Chondrocyte (in vitro differentiated cells): ENCODE measurements around the gene MXRA8. TPM values are rescaled to one million over a fixed set of nuclear protein-coding genes. Genes with fewer than 3 reads are reported as not detected.

Source experiments
- DNase-seq: peaks from one replicate; pipeline ENCODE4 v3.0.0; 2021; ENCODE audit warnings: mixed read lengths, low spot score
- H3K27ac Mint-ChIP-seq: one replicate; pipeline ENCODE4 v1.8.0; 2021; ENCODE audit warnings: mild to moderate bottlenecking, moderate library complexity, mixed read lengths; ENCODE audit not compliant: unreplicated experiment
- H3K27me3 Mint-ChIP-seq: 2 replicates; pipeline ENCODE4 v1.8.0; 2021; ENCODE audit warnings: low read depth, mixed read lengths
- H3K36me3 Mint-ChIP-seq: 2 replicates; pipeline ENCODE4 v1.8.0; 2021; ENCODE audit warnings: low read depth, mixed read lengths
- H3K4me1 Mint-ChIP-seq: 2 replicates; pipeline ENCODE4 v1.8.0; 2021; ENCODE audit warnings: low read depth, mild to moderate bottlenecking, mixed read lengths
- H3K4me3 Mint-ChIP-seq: one replicate; pipeline ENCODE4 v1.8.0; 2021; ENCODE audit warnings: mild to moderate bottlenecking, moderate library complexity, mixed read lengths; ENCODE audit not compliant: unreplicated experiment
- H3K9me3 Mint-ChIP-seq: 2 replicates; pipeline ENCODE4 v1.8.0; 2021; ENCODE audit warnings: low read depth, mixed read lengths
- total RNA-seq: library from RNA; stranded (reverse); gene quantifications from 3 replicates; pipeline ENCODE4 v1.2.1, GENCODE V29; 2021
- TF ChIP-seq, protein P1 (sequence below): fragments of 200-600 bp; sonication (generic); IDR thresholded peaks from 2 replicates; pipeline ENCODE4 v1.5.0; 2021; ENCODE audit warnings: antibody characterized with exemption, mild to moderate bottlenecking, moderate library complexity

Gene MXRA8
- total RNA-seq, 1 donor from 2014 or later = 158 TPM

DNA sequence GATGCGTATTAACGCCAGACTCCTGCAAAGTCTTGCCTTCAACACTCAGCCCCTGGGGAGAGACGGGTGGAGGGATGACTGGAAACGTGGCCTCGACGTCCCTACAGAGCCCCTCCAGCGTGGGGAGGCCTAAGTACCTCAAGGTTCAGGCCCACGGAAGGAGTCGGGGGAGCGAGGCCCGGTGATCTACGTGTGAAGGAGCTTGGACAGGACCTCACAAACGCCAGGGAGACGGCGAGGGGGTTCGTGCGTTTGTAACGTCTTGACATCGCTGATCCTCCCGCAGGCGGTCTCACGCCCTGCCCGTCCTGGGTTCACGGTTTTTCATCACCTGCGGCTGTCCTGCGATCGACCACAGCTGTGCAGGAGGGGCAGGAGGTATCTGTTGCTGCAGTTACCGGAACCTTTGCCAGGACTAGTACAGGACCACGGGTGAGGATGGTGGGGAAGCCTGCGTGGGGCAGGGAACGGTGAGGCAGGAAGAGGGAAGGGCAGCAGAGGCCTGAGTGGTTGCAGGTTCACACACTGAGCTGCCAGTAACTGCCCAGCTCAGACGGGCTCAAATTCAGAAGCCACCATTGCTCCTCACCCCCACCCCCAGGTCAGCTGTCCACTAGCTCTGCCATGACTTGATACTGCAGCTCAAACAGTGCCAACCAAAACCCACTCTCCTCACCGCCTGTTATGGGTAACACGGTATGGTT is 41.7 kb upstream of the MXRA8 start:
- DNase-seq = peak; percentile 87

DNA sequence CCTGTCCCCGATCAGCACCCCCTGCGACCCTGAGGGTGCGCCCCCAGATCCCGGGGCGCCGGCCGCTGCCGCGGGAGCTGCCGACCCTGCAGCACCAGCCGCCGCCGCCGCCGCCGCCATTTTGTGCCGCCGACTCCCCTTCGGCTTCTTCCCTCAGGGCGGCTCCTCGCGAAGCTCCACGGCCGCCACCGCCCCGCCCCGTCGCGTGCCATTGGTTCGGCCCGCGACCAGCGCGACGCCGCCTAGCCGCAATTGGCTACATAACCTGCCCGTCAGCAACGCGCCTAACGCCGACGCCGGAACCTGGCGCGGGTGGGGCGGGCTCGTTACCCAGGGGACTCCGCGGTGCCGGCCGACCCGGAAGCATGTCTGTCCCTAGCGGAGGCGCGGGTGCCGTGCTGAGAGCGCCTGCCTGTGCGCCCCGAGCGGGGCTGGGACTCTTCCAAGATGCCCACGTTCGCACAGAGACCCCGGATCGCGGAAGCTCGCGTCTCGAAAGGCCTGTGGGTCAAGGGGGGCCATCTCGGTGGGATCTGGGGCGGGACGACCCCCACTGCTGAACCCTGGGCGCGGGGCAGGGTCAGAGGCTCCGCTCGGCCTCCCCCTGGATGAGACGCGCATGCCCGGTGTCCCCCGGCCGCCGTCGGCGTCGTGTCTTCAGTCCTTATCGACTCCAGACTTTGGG is 41.0 kb upstream of the MXRA8 start, which contains the start of gene CCNL2:
Gene CCNL2, minus strand, starts transcription at position 149 of the 685 bp plus-strand sequence. Its CDS starts 29 bp downstream, at position 120.
- TF ChIP-seq, protein P1, sequence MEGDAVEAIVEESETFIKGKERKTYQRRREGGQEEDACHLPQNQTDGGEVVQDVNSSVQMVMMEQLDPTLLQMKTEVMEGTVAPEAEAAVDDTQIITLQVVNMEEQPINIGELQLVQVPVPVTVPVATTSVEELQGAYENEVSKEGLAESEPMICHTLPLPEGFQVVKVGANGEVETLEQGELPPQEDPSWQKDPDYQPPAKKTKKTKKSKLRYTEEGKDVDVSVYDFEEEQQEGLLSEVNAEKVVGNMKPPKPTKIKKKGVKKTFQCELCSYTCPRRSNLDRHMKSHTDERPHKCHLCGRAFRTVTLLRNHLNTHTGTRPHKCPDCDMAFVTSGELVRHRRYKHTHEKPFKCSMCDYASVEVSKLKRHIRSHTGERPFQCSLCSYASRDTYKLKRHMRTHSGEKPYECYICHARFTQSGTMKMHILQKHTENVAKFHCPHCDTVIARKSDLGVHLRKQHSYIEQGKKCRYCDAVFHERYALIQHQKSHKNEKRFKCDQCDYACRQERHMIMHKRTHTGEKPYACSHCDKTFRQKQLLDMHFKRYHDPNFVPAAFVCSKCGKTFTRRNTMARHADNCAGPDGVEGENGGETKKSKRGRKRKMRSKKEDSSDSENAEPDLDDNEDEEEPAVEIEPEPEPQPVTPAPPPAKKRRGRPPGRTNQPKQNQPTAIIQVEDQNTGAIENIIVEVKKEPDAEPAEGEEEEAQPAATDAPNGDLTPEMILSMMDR = peak; percentile 75
- Mint-ChIP-seq H3K36me3 (peaks cover 28% of the 10 kb centered on the region), H3K27ac (peak within 1 kb of the TSS; percentile 90), H3K4me3 (peak within 1 kb of the TSS; percentile 88), H3K9me3 (no peaks in the 10 kb centered on the region), H3K27me3 (no peaks in the 10 kb centered on the region), H3K4me1 (peaks cover 45% of the 10 kb centered on the region)
- DNase-seq = peak; percentile 100

More for the DNA sequence above, 41.7 kb upstream of the MXRA8 start:
- no peaks in the 10 kb centered on the region for H3K9me3 Mint-ChIP-seq
- H3K27me3 Mint-ChIP-seq = no peaks in the 10 kb centered on the region
- peak overlapping the region; percentile 90 for H3K27ac Mint-ChIP-seq
- peaks cover 27% of the 10 kb centered on the region for H3K36me3 Mint-ChIP-seq
- peak overlapping the region; percentile 88 for H3K4me3 Mint-ChIP-seq
- peaks cover 45% of the 10 kb centered on the region for H3K4me1 Mint-ChIP-seq
- TF ChIP-seq, protein P1 = no peak

DNA sequence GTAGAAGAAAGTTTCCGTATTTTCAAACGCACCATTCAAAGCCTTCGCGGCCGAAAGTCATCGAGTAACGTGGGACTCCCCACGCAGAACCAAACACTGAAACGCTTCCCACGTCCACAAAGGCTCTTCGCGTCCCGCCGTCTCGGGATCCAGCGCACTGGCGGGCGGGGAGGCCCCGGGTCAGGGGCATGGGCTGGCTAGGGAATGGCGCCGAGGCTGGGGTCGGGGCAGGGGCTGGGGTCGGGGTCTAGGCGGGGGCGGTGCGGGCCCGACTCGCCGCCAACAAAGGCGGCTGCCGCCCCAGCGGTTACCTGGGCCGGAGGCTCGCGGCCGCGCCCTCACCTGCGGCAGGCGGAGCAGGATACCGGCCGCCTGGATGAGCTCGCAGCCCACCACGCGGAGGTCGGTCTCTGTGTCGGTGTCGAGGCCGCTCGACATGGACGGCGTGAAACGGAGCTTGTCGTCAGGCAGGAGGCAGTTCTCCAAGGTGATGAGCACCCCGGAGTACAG is 40.4 kb upstream of the MXRA8 start:
- Mint-ChIP-seq H3K36me3 (peaks cover 30% of the 10 kb centered on the region), H3K4me3 (peak overlapping the region; percentile 88), H3K9me3 (no peaks in the 10 kb centered on the region), H3K4me1 (peaks cover 45% of the 10 kb centered on the region), H3K27ac (peak overlapping the region; percentile 83), H3K27me3 (no peaks in the 10 kb centered on the region)
- TF ChIP-seq, protein P1 = no peak
- DNase-seq = peak; percentile 75

DNA sequence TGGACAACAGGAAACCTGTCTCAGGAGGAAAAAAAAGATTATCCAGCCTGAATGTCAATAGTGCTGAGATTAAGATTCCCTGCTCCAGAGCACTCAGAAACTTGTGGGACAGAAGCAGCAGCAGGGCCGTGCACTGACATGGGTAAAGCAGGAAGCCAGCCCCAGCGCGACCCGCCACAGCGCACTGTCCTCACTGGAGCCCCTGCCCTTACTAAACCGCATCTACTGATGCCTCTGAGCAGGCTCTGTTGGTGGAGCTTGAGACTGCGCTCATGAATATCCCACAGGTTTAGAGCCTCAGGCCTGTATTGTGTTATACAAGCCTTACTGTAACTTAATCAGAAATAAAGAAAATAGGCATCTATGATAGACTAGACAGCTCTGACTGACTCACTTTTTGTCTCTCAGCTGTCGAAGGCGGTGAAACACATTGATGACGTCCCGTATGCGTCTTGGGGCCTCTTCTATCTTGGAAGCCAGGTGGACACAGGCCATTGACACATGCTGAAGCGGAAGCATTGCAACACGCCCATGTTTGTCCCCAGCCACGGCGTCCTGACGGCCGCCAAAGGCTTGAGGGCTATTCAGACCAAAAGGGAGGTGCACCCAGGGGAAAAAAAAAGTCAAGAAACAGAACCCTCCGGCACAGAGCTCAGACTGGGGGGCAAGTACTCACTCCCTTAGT is 39.6 kb upstream of the MXRA8 start:
- no peak for DNase-seq
- Mint-ChIP-seq H3K36me3 (peaks cover 31% of the 10 kb centered on the region), H3K4me3 (peak overlapping the region; percentile 88), H3K27ac (peak overlapping the region; percentile 83), H3K27me3 (no peaks in the 10 kb centered on the region), H3K4me1 (peaks cover 45% of the 10 kb centered on the region), H3K9me3 (no peaks in the 10 kb centered on the region)
- TF ChIP-seq, protein P1 = no peak

DNA sequence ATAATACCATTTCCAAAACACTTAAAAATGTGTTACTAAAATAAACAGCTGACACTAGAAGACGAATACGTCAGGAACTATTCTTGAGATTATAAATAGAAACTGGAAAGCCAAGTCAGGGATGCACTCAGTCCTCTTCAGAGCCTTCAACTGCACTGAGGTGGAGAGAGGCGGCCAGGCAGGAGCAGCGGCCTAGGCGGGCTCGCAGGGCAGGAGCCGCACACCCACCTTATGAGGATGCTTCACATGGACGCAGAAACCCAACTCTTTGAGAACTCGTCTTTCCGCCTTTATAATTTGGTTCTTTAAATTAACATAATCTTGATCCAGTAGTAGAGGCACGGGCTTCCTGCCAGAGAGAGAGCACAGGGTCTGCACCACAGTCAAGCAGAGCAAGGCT is 36.8 kb upstream of the MXRA8 start:
- H3K4me3 Mint-ChIP-seq = no peak overlapping the region
- H3K27ac Mint-ChIP-seq = no peak overlapping the region
- peaks cover 22% of the 10 kb centered on the region for H3K4me1 Mint-ChIP-seq
- H3K36me3 Mint-ChIP-seq = peaks cover 44% of the 10 kb centered on the region
- no peak for DNase-seq
- H3K9me3 Mint-ChIP-seq = no peaks in the 10 kb centered on the region
- no peaks in the 10 kb centered on the region for H3K27me3 Mint-ChIP-seq
- TF ChIP-seq, protein P1 = no peak
